Osteoblast (primary cell): Measurements from ENCODE around the gene WDR54. TPM values are rescaled to one million over a fixed set of nuclear protein-coding genes. Genes with fewer than 3 reads are reported as not detected.
"Not testable (repeated sequence)": the region's sequence is repeated elsewhere in the genome, so short reads cannot be mapped to it uniquely, and the experiment has no call there.

Experiments used
- DNase-seq: peaks from one replicate; pipeline ENCODE4 v3.0.0; 2011; ENCODE audit warnings: low spot score, mixed read lengths; ENCODE audit not compliant: insufficient read length; ENCODE audit errors: missing footprints
- H2AFZ ChIP-seq: 2 replicates; pipeline ENCODE4 v1.6.0; 2011; ENCODE audit warnings: mild to moderate bottlenecking, low read length
- H3K27ac ChIP-seq: 2 replicates; pipeline ENCODE4 v1.5.1; 2011; ENCODE audit warnings: mild to moderate bottlenecking, low read depth, low read length, moderate library complexity
- H3K27me3 ChIP-seq: 2 replicates; pipeline ENCODE4 v1.6.0; 2012; ENCODE audit warnings: mild to moderate bottlenecking, control low read depth, inconsistent platforms, low read length, moderate library complexity; ENCODE audit not compliant: insufficient read depth
- H3K36me3 ChIP-seq: 2 replicates; pipeline ENCODE4 v1.5.1; 2011; ENCODE audit warnings: mild to moderate bottlenecking, low read length, control low read depth, moderate library complexity; ENCODE audit not compliant: insufficient read depth
- H3K4me1 ChIP-seq: 2 replicates; pipeline ENCODE4 v1.5.1; 2011; ENCODE audit warnings: mild to moderate bottlenecking, low read length, control low read depth, moderate library complexity; ENCODE audit not compliant: insufficient read depth
- H3K4me2 ChIP-seq: 2 replicates; pipeline ENCODE4 v1.6.0; 2011; ENCODE audit warnings: mild to moderate bottlenecking, low read length; ENCODE audit not compliant: insufficient read depth
- H3K4me3 ChIP-seq: fragments of 200-600 bp; sonication (generic); 3 replicates; pipeline ENCODE4 v1.5.1; 2012; ENCODE audit warnings: mild to moderate bottlenecking, low read length, inconsistent platforms; ENCODE audit not compliant: insufficient read depth
- H3K79me2 ChIP-seq: 2 replicates; pipeline ENCODE4 v1.6.0; 2012; ENCODE audit warnings: mild to moderate bottlenecking, low read length, control low read depth, inconsistent platforms; ENCODE audit not compliant: insufficient read depth
- H3K9me3 ChIP-seq: 2 replicates; pipeline ENCODE4 v1.5.1; 2011; ENCODE audit warnings: low read depth, low read length, control low read depth
- H4K20me1 ChIP-seq: 2 replicates; pipeline ENCODE4 v1.6.0; 2012; ENCODE audit warnings: mild to moderate bottlenecking, low read length, control low read depth; ENCODE audit not compliant: insufficient read depth
- CTCF ChIP-seq: IDR thresholded peaks from 2 replicates; pipeline ENCODE4 v1.5.1; 2011; ENCODE audit warnings: mild to moderate bottlenecking, low read depth, low read length, moderate library complexity; ENCODE audit errors: extremely low read depth
- total RNA-seq: library from RNA; depleted of rRNA; stranded (reverse); fragments of >200 nt; gene quantifications from 2 replicates; pipeline ENCODE4 v1.2.3, GENCODE V29; 2012

Gene WDR54
- total RNA-seq, 1 donor: 23.9 TPM

GRCh38 chr2:74458132-74458937 lies 36.8 kb downstream of the WDR54 start, which contains the start of gene WBP1:
TSS of gene WBP1 (plus strand) at chr2:74458438. CDS start at chr2:74458603, 165 bp downstream.
- DNase-seq: peak; percentile 99
- no peak for TF ChIP-seq CTCF
- Histone ChIP-seq H2AFZ (peak within 1 kb of the TSS; percentile 88), H4K20me1 (no peaks in the 10 kb centered on the region), H3K4me3 (peak within 1 kb of the TSS; percentile 96), H3K4me2 (peak within 1 kb of the TSS; percentile 99), H3K36me3 (peaks cover 27% of the 10 kb centered on the region), H3K27ac (peak within 1 kb of the TSS; percentile 78), H3K27me3 (peaks cover 1% of the 10 kb centered on the region), H3K4me1 (peaks cover 27% of the 10 kb centered on the region), H3K9me3 (no peaks in the 10 kb centered on the region), H3K79me2 (peaks cover 35% of the 10 kb centered on the region)

GRCh38 chr2:74458938-74459363 lies 37.4 kb downstream of the WDR54 start:
- DNase-seq: peak; percentile 91

GRCh38 chr2:74459503-74460118 lies 38.1 kb downstream of the WDR54 start:
- not testable (repeated sequence) for H4K20me1 ChIP-seq, H3K27ac ChIP-seq, H3K27me3 ChIP-seq, H3K9me3 ChIP-seq, H2AFZ ChIP-seq
- peak; percentile 67 for DNase-seq
- H3K36me3 ChIP-seq: peaks cover 27% of the 10 kb centered on the region
- peaks cover 35% of the 10 kb centered on the region for H3K4me1 ChIP-seq
- H3K79me2 ChIP-seq: peaks cover 43% of the 10 kb centered on the region
- peak overlapping the region; percentile 96 for H3K4me3 ChIP-seq
- H3K4me2 ChIP-seq: peak overlapping the region; percentile 99

More at GRCh38 chr2:74458938-74459363, 37.4 kb downstream of the WDR54 start:
- H3K9me3 ChIP-seq: no peaks in the 10 kb centered on the region
- TF ChIP-seq CTCF: no peak
- peak overlapping the region; percentile 63 for H2AFZ ChIP-seq
- H3K4me1 ChIP-seq: peaks cover 29% of the 10 kb centered on the region
- H3K4me2 ChIP-seq: peak overlapping the region; percentile 99
- no peaks in the 10 kb centered on the region for H3K27me3 ChIP-seq
- H3K36me3 ChIP-seq: peaks cover 27% of the 10 kb centered on the region
- H4K20me1 ChIP-seq: no peaks in the 10 kb centered on the region
- peaks cover 37% of the 10 kb centered on the region for H3K79me2 ChIP-seq
- peak overlapping the region; percentile 96 for H3K4me3 ChIP-seq
- peak overlapping the region; percentile 68 for H3K27ac ChIP-seq

DNA sequence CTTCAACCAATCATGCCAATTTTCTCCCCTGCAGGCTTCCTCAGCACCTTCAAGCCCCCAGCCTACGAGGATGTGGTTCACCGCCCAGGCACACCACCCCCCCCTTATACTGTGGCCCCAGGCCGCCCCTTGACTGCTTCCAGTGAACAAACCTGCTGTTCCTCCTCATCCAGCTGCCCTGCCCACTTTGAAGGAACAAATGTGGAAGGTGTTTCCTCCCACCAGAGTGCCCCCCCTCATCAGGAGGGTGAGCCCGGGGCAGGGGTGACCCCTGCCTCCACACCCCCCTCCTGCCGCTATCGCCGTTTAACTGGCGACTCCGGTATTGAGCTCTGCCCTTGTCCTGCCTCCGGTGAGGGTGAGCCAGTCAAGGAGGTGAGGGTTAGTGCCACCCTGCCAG lies 38.7 kb downstream of the WDR54 start:
- not testable (repeated sequence) for H3K4me2 ChIP-seq, H3K27ac ChIP-seq
- H3K4me1 ChIP-seq: peaks cover 35% of the 10 kb centered on the region

More for the DNA sequence above, 38.7 kb downstream of the WDR54 start:
- peaks cover 49% of the 10 kb centered on the region for H3K79me2 ChIP-seq
- H3K4me3 ChIP-seq, H3K27me3 ChIP-seq, H4K20me1 ChIP-seq, DNase-seq, H2AFZ ChIP-seq, H3K9me3 ChIP-seq: not testable (repeated sequence)
- H3K36me3 ChIP-seq: peaks cover 27% of the 10 kb centered on the region
